ENCODE results near the gene TMEM154.

The TMEM154 gene

DNA sequence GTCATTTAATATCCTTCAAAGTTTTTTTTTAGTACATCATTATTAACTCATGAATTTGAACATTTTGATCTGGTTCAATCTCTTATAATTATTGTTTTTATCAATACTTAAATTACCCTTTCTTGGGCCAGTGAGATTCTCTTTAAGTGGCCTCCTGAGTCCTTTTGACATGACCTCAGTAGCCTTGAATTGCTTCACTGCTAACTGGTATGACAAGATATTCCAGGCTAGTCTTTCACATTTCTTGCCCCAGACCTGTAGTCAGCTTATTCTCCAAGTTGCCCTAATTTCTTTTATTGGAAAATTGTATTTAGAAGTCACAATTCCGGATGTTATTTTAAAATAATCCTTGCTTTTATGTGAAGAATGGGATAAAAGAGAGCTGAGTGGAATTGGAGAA, 108.5 kb downstream of the TMEM154 start:
- in situ Hi-C loops (cut with HindIII; ENCODE audit: low sequenced_read_pairs) = no loop called here

Measured in DLD1 (cell line).